AG10803 (cell line): ENCODE measurements around the gene SLC12A4.

Experiments used
- DNase-seq: peaks from one replicate; pipeline ENCODE4 v3.0.0; 2010; ENCODE audit warnings: low read depth
- H3K4me3 ChIP-seq: 2 replicates; pipeline ENCODE4 v1.5.1; 2011; ENCODE audit warnings: mild to moderate bottlenecking, low read length, control low read depth
- CTCF ChIP-seq: conservative IDR thresholded peaks from 2 replicates; pipeline ENCODE4 v1.5.1; 2011; ENCODE audit warnings: mild to moderate bottlenecking, low read length, control low read depth, inconsistent platforms

SLC12A4 gene

GRCh38 chr16:67993207-67994039, 25.0 kb upstream of the SLC12A4 start:
- DNase-seq, result peak; percentile 67
- peak; percentile 68 for TF ChIP-seq CTCF
- H3K4me3 ChIP-seq, result peak overlapping the region; percentile 39

- no peak overlapping the region for H3K4me3 ChIP-seq
Measured at GRCh38 chr16:67992661-67993206, 24.3 kb upstream of the SLC12A4 start.

GRCh38 chr16:67990018-67990386, 21.6 kb upstream of the SLC12A4 start:
- H3K4me3 ChIP-seq, result no peak overlapping the region
- no peak for TF ChIP-seq CTCF
- DNase-seq, result no peak

More at GRCh38 chr16:67992661-67993206, 24.3 kb upstream of the SLC12A4 start:
- no peak for TF ChIP-seq CTCF
- no peak for DNase-seq

- DNase-seq, result no peak
- TF ChIP-seq CTCF, result no peak
- no peak overlapping the region for H3K4me3 ChIP-seq
Measured at GRCh38 chr16:67989322-67990017, 21.0 kb upstream of the SLC12A4 start.

- no peak for DNase-seq
- TF ChIP-seq CTCF, result no peak
Measured at GRCh38 chr16:67988675-67989074, 20.2 kb upstream of the SLC12A4 start.

GRCh38 chr16:67987460-67988160, 19.2 kb upstream of the SLC12A4 start:
- no peak for DNase-seq
- TF ChIP-seq CTCF, result no peak
- H3K4me3 ChIP-seq, result no peak overlapping the region

More at GRCh38 chr16:67988675-67989074, 20.2 kb upstream of the SLC12A4 start:
- no peak overlapping the region for H3K4me3 ChIP-seq
